Endothelial cell (in vitro differentiated cells): ENCODE data around the gene ARHGEF4. TPM values are rescaled to one million over a fixed set of nuclear protein-coding genes. Genes with fewer than 3 reads are reported as not detected.

ENCODE experiments used
- DNase-seq: peaks from one replicate; pipeline ENCODE4 v3.0.0; 2021; ENCODE audit warnings: low spot score
- H3K27ac Mint-ChIP-seq: one replicate; pipeline ENCODE4 v1.8.0; 2021; ENCODE audit warnings: mixed read lengths, inconsistent platforms; ENCODE audit not compliant: unreplicated experiment
- H3K27me3 Mint-ChIP-seq: one replicate; pipeline ENCODE4 v1.8.0; 2021; ENCODE audit warnings: mild to moderate bottlenecking, moderate library complexity, mixed read lengths, inconsistent platforms; ENCODE audit not compliant: unreplicated experiment
- H3K36me3 Mint-ChIP-seq: one replicate; pipeline ENCODE4 v1.8.0; 2021; ENCODE audit warnings: mild to moderate bottlenecking, low read depth, mixed read lengths, inconsistent platforms; ENCODE audit not compliant: unreplicated experiment
- H3K4me1 Mint-ChIP-seq: one replicate; pipeline ENCODE4 v1.8.0; 2021; ENCODE audit warnings: mild to moderate bottlenecking, mixed read lengths, inconsistent platforms; ENCODE audit not compliant: unreplicated experiment
- H3K4me3 Mint-ChIP-seq: one replicate; pipeline ENCODE4 v1.8.0; 2021; ENCODE audit warnings: mild to moderate bottlenecking, mixed read lengths, inconsistent platforms; ENCODE audit not compliant: unreplicated experiment
- H3K9me3 Mint-ChIP-seq: one replicate; pipeline ENCODE4 v1.8.0; 2021; ENCODE audit warnings: mixed read lengths, inconsistent platforms; ENCODE audit not compliant: unreplicated experiment
- total RNA-seq: library from RNA; stranded (reverse); fragmentation: NEBNext Ultra II Directional; extraction: Animal tissue kit (Norgen Biotek cat#: 25700); gene quantifications from one replicate; pipeline ENCODE4 v1.2.1, GENCODE V29; 2021; ENCODE audit not compliant: unreplicated experiment
- TF ChIP-seq, protein P1 (sequence below): fragments of 200-600 bp; sonication (generic); IDR thresholded peaks from one replicate; pipeline ENCODE4 v1.5.0; 2021; ENCODE audit warnings: antibody characterized with exemption; ENCODE audit not compliant: unreplicated experiment

ARHGEF4 gene
- total RNA-seq, 1 donor from 2014 or later: 10.3 TPM

GRCh38 chr2:130976591-130977237 is 140.0 kb downstream of the ARHGEF4 start:
- Mint-ChIP-seq H3K4me1 (no peaks in the 10 kb centered on the region), H3K27ac (no peak overlapping the region), H3K27me3 (no peaks in the 10 kb centered on the region), H3K36me3 (no peaks in the 10 kb centered on the region), H3K9me3 (no peaks in the 10 kb centered on the region), H3K4me3 (no peak overlapping the region)
- no peak for DNase-seq
- TF ChIP-seq, protein P1, sequence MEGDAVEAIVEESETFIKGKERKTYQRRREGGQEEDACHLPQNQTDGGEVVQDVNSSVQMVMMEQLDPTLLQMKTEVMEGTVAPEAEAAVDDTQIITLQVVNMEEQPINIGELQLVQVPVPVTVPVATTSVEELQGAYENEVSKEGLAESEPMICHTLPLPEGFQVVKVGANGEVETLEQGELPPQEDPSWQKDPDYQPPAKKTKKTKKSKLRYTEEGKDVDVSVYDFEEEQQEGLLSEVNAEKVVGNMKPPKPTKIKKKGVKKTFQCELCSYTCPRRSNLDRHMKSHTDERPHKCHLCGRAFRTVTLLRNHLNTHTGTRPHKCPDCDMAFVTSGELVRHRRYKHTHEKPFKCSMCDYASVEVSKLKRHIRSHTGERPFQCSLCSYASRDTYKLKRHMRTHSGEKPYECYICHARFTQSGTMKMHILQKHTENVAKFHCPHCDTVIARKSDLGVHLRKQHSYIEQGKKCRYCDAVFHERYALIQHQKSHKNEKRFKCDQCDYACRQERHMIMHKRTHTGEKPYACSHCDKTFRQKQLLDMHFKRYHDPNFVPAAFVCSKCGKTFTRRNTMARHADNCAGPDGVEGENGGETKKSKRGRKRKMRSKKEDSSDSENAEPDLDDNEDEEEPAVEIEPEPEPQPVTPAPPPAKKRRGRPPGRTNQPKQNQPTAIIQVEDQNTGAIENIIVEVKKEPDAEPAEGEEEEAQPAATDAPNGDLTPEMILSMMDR: no peak

DNA sequence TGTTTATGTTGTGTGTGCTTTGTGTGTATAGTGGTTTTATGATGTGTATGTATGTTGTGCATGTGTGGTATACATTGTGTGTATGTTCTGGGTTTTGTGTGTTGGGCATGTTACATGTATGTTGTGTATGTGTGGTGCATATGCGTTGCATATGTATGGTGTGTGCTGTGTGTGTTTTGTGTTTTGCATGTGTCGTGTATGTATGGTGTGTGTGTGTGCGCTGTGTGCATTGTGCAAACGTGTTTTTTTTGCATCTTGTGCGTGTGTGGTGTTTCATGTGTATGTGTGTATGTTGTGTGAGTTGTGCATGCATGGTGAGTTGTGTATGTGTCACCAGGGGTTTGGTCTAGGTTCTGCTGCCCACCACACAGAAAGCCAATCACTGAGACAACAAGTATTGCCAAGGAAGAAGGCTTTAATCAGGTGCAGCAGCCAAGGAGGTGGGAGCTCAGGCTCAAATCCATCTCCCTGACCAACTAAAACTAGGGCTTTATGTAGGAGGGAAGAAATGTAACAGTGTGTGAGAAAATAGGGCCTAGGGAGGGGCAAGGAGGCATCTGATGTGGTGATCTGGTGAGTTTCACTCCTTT is 140.8 kb downstream of the ARHGEF4 start:
- no peaks in the 10 kb centered on the region for H3K9me3 Mint-ChIP-seq
- TF ChIP-seq, protein P1: no peak
- no peak for DNase-seq
- no peaks in the 10 kb centered on the region for H3K27me3 Mint-ChIP-seq
- H3K4me3 Mint-ChIP-seq: no peak overlapping the region
- H3K4me1 Mint-ChIP-seq: no peaks in the 10 kb centered on the region
- no peaks in the 10 kb centered on the region for H3K36me3 Mint-ChIP-seq
- H3K27ac Mint-ChIP-seq: no peak overlapping the region

- TF ChIP-seq, protein P1: no peak
- peaks cover 5% of the 10 kb centered on the region for H3K9me3 Mint-ChIP-seq
- no peak overlapping the region for H3K4me3 Mint-ChIP-seq
- peaks cover 18% of the 10 kb centered on the region for H3K4me1 Mint-ChIP-seq
- H3K27ac Mint-ChIP-seq: no peak overlapping the region
- H3K36me3 Mint-ChIP-seq: peaks cover 14% of the 10 kb centered on the region
- DNase-seq: no peak
- H3K27me3 Mint-ChIP-seq: peaks cover 3% of the 10 kb centered on the region
Observed at GRCh38 chr2:130981667-130982066, 145.0 kb downstream of the ARHGEF4 start.

- peaks cover 3% of the 10 kb centered on the region for H3K27me3 Mint-ChIP-seq
- peaks cover 5% of the 10 kb centered on the region for H3K9me3 Mint-ChIP-seq
- H3K27ac Mint-ChIP-seq: peak overlapping the region; percentile 54
- H3K36me3 Mint-ChIP-seq: peaks cover 14% of the 10 kb centered on the region
- TF ChIP-seq, protein P1: no peak
- H3K4me3 Mint-ChIP-seq: peak overlapping the region; percentile 43
- peaks cover 23% of the 10 kb centered on the region for H3K4me1 Mint-ChIP-seq
- DNase-seq: no peak
Observed at GRCh38 chr2:130985206-130985780, 148.6 kb downstream of the ARHGEF4 start.
